HG02763 (cell line): Measurements from ENCODE around the gene METTL15.
A peak's percentile ranks its signal among the peaks of the same experiment; 100 is the strongest.
"Not testable (repeated sequence)": the region's sequence is repeated elsewhere in the genome, so short reads cannot be mapped to it uniquely, and the experiment has no call there.

Source experiments
- ATAC-seq: cut with Tn5 transposase; IDR thresholded peaks from one replicate; pipeline ENCODE4 v1.9.1; 2021; ENCODE audit warnings: mild to moderate bottlenecking, moderate library complexity; ENCODE audit not compliant: unreplicated experiment

Gene METTL15

GRCh38 chr11:28107750-28108618, at the start of gene METTL15, which contains the start of gene KIF18A:
Gene METTL15, plus strand, starts transcription at chr11:28108388. Its CDS starts 4,947 bp downstream, at chr11:28113335.
Gene KIF18A, minus strand, starts transcription at chr11:28108156. Its CDS starts 10,209 bp downstream, at chr11:28097947.
- peak; percentile 95 for ATAC-seq

GRCh38 chr11:28071305-28071704, 36.9 kb upstream of the METTL15 start:
- no peak for ATAC-seq

GRCh38 chr11:28072321-28072720, 35.9 kb upstream of the METTL15 start:
- ATAC-seq, result no peak

- ATAC-seq, result no peak
These were observed 30.7 kb upstream of the METTL15 start for GRCh38 chr11:28077521-28077920.

DNA sequence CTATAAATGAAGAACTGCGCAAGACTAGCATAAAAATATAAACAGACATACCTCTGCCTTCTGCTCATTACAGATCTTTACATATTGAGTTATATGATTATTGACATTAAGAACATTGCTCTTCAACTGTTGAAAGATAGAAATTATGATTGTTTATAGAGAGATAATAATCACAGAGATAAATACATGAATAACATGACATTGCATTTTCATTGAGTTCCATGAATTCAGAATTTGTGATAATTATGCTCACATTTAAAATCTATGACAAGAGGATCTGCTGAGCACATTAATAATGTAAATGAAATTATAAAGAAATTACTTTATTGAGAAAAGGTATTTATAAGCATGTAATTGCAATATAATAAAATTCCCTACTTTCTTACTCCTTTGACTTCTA, 25.1 kb upstream of the METTL15 start:
- no peak for ATAC-seq

- ATAC-seq, result no peak
These were observed 21.6 kb upstream of the METTL15 start for GRCh38 chr11:28086569-28086968.

DNA sequence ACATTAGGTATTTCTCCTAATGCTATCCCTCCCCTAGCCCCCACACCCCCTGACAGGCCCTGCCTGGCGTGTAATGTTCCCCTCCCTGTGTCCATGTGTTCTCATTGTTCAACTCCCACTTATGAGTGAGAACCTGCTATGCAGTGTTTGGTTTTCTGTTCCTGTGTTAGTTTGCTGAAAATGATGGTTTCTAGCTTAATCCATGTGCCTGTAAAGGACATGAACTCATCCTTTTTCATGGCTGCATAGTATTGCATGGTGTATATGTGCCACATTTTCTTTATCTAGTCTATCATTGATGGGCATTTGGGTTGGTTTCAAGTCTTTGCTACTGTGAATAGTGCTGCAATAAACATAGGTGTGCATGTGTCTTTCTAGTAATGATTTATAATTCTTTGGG, 21.0 kb upstream of the METTL15 start:
- ATAC-seq, result not testable (repeated sequence)

DNA sequence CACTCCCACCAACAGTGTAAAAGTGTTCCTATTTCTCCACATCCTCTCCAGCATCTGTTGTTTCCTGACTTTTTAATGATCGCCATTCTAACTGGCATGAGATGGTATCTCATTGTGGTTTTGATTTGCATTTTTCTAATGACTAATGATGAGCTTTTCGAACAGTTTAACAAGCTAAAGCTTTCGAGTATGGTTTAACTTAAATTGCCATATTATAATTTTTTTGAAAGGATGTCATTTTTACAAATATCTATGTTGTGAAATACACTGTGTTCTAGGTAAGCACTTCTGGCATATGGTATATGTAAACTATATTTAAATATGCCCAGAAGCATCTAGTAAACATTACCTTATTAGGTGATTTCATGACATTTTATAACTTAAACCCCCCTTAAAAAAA, 20.5 kb upstream of the METTL15 start:
- not testable (repeated sequence) for ATAC-seq

DNA sequence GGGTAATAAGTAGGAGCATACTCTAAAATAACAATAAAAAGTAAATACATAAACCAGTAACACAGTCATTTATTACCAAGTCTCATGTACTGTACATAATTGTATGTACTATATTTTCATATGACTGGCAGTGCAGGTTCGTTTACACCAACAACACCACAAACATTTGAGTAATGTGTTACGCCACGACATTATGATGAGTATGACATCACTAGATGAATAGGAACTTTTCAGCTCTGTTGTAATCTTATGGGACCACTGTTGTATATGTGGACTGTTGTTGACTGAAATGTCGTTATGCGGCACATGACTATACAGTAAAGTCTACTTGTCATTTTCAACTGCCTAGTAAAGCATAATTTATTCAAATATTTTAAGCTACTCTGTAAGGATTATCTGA, 18.8 kb upstream of the METTL15 start:
- ATAC-seq, result no peak

GRCh38 chr11:28090052-28090749, 18.0 kb upstream of the METTL15 start:
- ATAC-seq, result no peak

- ATAC-seq, result no peak
These were observed 15.4 kb upstream of the METTL15 start for GRCh38 chr11:28092786-28093185.

GRCh38 chr11:28098257-28098656, 9.9 kb upstream of the METTL15 start:
- no peak for ATAC-seq

DNA sequence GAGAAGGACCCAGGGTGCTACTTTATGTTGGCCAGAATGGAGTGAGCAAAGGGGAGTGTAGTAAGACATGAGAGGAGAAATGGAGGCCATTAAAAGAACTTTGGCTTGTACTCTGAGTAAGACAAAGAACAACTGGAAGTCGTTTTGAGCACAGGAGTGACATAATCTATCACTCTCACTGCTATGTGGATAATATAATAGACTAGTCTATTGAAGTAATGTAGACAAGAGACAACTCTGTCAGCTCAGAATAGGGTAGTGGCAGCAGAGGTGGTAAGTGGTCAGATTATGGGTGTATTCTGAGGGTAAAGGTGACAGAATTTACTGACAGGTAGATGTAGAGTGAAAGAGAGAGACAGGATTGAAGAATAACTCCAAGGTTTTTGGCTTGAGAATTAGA, 8.5 kb upstream of the METTL15 start:
- no peak for ATAC-seq

GRCh38 chr11:28100665-28101064, 7.5 kb upstream of the METTL15 start:
- ATAC-seq, result no peak

DNA sequence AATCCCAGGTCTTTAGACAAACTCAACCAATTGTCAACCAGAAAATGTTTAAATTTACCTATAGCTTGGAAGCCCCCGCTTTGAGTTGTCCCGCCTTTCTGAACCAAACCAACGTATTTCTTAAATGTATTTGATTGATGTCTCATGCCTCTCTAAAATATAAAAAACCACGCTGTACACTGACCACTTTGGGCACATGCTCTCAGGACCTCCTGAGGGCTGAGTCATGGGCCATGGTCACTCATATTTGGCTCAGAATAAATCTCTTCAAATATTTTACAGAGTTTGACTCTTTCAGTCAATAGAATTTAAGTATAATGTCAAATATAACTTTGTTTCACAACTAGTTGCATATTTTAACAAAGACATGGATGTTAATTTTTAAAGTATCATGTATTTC, 5.9 kb upstream of the METTL15 start:
- not testable (repeated sequence) for ATAC-seq

DNA sequence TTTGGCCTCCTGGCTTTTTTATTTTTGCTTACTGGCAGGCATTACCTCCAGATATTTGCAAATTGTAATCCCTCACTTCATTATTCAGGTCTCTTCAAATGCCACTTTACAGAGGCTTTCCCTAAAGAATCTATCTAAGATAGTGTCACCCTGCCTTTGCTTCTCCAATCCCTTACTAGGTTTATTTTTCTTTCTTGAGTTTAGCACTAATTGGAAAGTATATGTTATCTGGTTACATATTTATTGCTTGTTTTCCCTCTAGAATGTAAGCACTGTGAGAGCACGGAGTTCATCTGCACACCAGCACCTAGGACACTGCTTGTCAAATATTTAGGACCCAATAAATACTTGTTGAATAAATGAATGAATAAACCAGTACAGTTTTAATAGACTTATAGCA, 3.8 kb upstream of the METTL15 start:
- no peak for ATAC-seq

DNA sequence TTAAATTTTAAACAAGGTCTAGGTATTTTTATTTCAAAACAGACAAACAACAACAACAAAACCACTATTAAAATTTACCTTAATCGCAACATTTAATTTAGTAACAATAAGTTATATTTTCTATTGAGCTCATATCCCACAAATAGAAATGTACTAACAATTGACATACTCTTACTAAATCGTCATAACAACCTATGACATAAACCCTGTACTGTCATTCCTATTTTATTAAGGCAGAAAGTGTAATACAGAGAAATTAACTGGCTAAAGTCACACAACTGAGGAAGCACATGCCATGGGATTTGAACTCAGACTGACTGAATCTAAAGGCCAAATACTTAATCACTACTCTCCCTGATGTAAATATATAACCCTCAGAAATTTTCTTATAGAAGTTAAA, 3.2 kb upstream of the METTL15 start:
- ATAC-seq, result no peak

GRCh38 chr11:28105869-28106268, 2.3 kb upstream of the METTL15 start:
- ATAC-seq, result no peak

DNA sequence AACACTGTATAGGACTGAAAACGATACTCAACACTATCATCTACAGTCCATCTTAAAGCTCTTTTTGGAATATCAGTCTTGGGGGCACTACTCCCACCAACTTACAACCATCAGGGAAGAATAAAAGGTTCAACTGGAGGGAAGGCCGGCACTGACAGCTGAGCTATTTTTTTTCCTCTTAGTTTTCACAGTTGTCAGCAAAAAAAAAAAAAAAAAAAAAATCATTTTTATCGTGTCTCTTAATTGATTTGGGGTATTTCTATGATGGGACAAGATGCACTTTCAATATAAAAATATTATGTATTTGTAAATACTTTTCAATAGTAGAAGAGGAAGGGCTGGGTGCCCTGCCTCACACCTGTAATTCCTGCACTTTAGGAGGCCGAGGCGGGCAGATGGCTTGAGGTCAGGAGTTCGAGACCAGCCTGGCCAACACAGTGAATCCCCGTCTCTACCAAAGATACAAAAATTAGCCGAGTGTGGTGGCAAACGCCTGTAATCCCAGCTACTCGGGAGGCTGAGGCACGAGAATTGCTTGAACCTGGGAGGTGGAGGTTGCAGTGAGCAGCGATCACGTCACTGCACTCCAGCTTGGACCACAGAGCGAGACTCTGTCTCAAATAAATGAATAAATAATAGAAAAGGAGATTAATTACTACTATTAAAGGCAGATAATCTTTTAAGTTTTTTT, 1.7 kb upstream of the METTL15 start:
- ATAC-seq, result no peak

- no peak for ATAC-seq
These were observed 918 bp upstream of the METTL15 start for GRCh38 chr11:28107191-28107749.

GRCh38 chr11:28108958-28109357, 770 bp downstream of the METTL15 start:
- ATAC-seq, result no peak
